Tibial nerve (tissue), 4 donors: ENCODE measurements around the gene CAMTA1. TPM values are rescaled to one million over a fixed set of nuclear protein-coding genes. Genes with fewer than 3 reads are reported as not detected.
"Not testable (repeated sequence)": the region's sequence is repeated elsewhere in the genome, so short reads cannot be mapped to it uniquely, and the experiment has no call there.

Source experiments
- DNase-seq, 2 donors: peaks; one replicate each; pipeline ENCODE4 v3.0.0-alpha.2; 2019; ENCODE audit warnings: low spot score in 2 of 2
- H3K27ac ChIP-seq, 4 donors: fragments of 200-600 bp; sonication (generic) in 3 of 4; one replicate each; pipeline ENCODE4 v1.5.1; 2017 to 2019; ENCODE audit warnings: mild to moderate bottlenecking in 1 of 4
- H3K27me3 ChIP-seq, 2 donors: fragments of 200-600 bp; sonication (generic) in 1 of 2; one replicate each; pipeline versions ENCODE4 v1.5.1 to v1.6.0; 2017 to 2019
- H3K36me3 ChIP-seq, 3 donors: fragments of 200-600 bp; sonication (generic); one replicate each; pipeline ENCODE4 v1.5.1; 2018 to 2019
- H3K4me1 ChIP-seq, 4 donors: fragments of 200-600 bp; sonication (generic) in 3 of 4; one replicate each; pipeline ENCODE4 v1.5.1; 2017 to 2019
- H3K4me3 ChIP-seq, 4 donors: fragments of 200-600 bp; sonication (generic) in 3 of 4; one replicate each; pipeline ENCODE4 v1.5.1; 2017 to 2019; ENCODE audit warnings: mild to moderate bottlenecking in 1 of 4, moderate library complexity in 1 of 4
- H3K9me3 ChIP-seq, 4 donors: fragments of 200-600 bp; sonication (generic) in 3 of 4; one replicate each; pipeline ENCODE4 v1.5.1; 2017 to 2019
- CTCF ChIP-seq, 5 experiments: fragments of 200-600 bp in 3 of 5; fragments of 450-650 bp in 2 of 5; sonication (generic) in 3 of 5; IDR thresholded peaks; one replicate each; pipeline ENCODE4 v1.5.1; 2016 to 2019; ENCODE audit warnings: antibody characterized with exemption in 5 of 5, mild to moderate bottlenecking in 3 of 5, moderate library complexity in 2 of 5
- EP300 ChIP-seq, 2 donors: sonication (generic); formaldehyde crosslinking; IDR thresholded peaks; one replicate each; pipeline ENCODE4 v1.6.1; 2017; ENCODE audit warnings: antibody characterized with exemption in 2 of 2, mild to moderate bottlenecking in 1 of 2
- POLR2A ChIP-seq, 2 donors: fragments of 450-650 bp; IDR thresholded peaks; one replicate each; pipeline ENCODE4 v1.6.1; 2017; ENCODE audit warnings: antibody characterized with exemption in 2 of 2, mild to moderate bottlenecking in 2 of 2, moderate library complexity in 2 of 2
- WGBS, 2 donors: methylation state at CpG; one replicate each; pipeline ENCODE4 v1.1.5; 2018; 5-methylcytosine and 5-hydroxymethylcytosine counted together
- total RNA-seq, 4 donors: library from RNA; depleted of rRNA; stranded (reverse); fragments of >200 nt; gene quantifications; one replicate each; pipeline ENCODE4 v1.1.0, GENCODE V29; 2016

Gene CAMTA1
- total RNA-seq, 4 donors from 2014 or later, result 41.8 to 104 (median 87.2) TPM

GRCh38 chr1:7159116-7159781, 374.0 kb downstream of the CAMTA1 start:
- no peaks in the 10 kb centered on the region for H3K36me3 ChIP-seq
- no peak overlapping the region for H3K4me3 ChIP-seq
- DNase-seq, result no peak
- no peaks in the 10 kb centered on the region for H3K9me3 ChIP-seq
- TF ChIP-seq EP300 (IDR thresholded peaks at IDR 0.05) (no peak), POLR2A (IDR thresholded peaks at IDR 0.05) (no peak), CTCF (IDR thresholded peaks at IDR 0.05) (no peak)
- no peak overlapping the region for H3K27ac ChIP-seq
- 70 to 76% methylated on average over 6 of the region's 6 CpGs for WGBS, 2 donors
- H3K4me1 ChIP-seq, result no peaks in the 10 kb centered on the region
- no peaks in the 10 kb centered on the region for H3K27me3 ChIP-seq

- not testable (repeated sequence) for H3K4me1 ChIP-seq, H3K36me3 ChIP-seq, H3K9me3 ChIP-seq, DNase-seq, H3K4me3 ChIP-seq, H3K27ac ChIP-seq, H3K27me3 ChIP-seq
- WGBS, 2 donors, result 77 to 94% methylated on average over 2 of the region's 2 CpGs
Observed at GRCh38 chr1:7168554-7168953, 383.3 kb downstream of the CAMTA1 start.

DNA sequence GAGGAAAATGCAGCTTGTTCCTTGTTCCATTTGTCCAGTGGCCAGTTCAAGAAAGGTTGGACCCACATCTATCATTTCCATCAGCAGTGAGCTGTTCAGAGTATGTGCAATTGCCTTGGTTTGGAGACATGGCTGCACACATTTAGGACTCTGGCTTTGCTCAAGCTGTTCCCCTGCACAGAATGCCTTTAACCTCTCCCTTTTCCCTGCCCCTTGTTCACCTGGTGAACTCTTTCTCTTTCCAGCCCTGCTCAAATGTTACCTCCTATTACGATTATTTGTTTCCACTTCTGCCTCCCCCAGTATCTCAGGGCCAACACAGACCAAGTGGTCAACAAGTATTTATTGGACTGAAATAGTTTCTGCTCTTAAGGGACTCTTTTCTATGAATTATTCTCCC, 385.9 kb downstream of the CAMTA1 start:
- Histone ChIP-seq H3K27me3 (no peaks in the 10 kb centered on the region), H3K9me3 (no peaks in the 10 kb centered on the region), H3K27ac (no peak overlapping the region), H3K4me1 (no peaks in the 10 kb centered on the region), H3K4me3 (no peak overlapping the region), H3K36me3 (no peaks in the 10 kb centered on the region)
- 63 to 64% methylated on average over 1 of the region's 1 CpG for WGBS, 2 donors
- TF ChIP-seq CTCF (IDR thresholded peaks at IDR 0.05), result no peak
- no peak for TF ChIP-seq POLR2A (IDR thresholded peaks at IDR 0.05)
- no peak for TF ChIP-seq EP300 (IDR thresholded peaks at IDR 0.05)
- no peak for DNase-seq

GRCh38 chr1:7171574-7171973, 386.3 kb downstream of the CAMTA1 start:
- no peak for DNase-seq
- WGBS, 2 donors, result 43 to 51% methylated on average over 6 of the region's 6 CpGs
- no peaks in the 10 kb centered on the region for H3K27me3 ChIP-seq
- H3K4me3 ChIP-seq, result no peak overlapping the region
- H3K36me3 ChIP-seq, result no peaks in the 10 kb centered on the region
- TF ChIP-seq POLR2A (IDR thresholded peaks at IDR 0.05) (no peak), EP300 (IDR thresholded peaks at IDR 0.05) (no peak), CTCF (IDR thresholded peaks at IDR 0.05) (no peak)
- H3K4me1 ChIP-seq, result no peaks in the 10 kb centered on the region
- H3K27ac ChIP-seq, result no peak overlapping the region
- no peaks in the 10 kb centered on the region for H3K9me3 ChIP-seq

- no peak overlapping the region for H3K4me3 ChIP-seq
- TF ChIP-seq CTCF (IDR thresholded peaks at IDR 0.05) (no peak), POLR2A (IDR thresholded peaks at IDR 0.05) (no peak), EP300 (IDR thresholded peaks at IDR 0.05) (no peak)
- no peak for DNase-seq
- no peaks in the 10 kb centered on the region for H3K9me3 ChIP-seq
- no peaks in the 10 kb centered on the region for H3K4me1 ChIP-seq
- H3K27ac ChIP-seq, result no peak overlapping the region
- 41 to 52% methylated on average over 14 of the region's 14 CpGs for WGBS, 2 donors
- no peaks in the 10 kb centered on the region for H3K36me3 ChIP-seq
- H3K27me3 ChIP-seq, result no peaks in the 10 kb centered on the region
Observed at GRCh38 chr1:7172804-7173203, 387.6 kb downstream of the CAMTA1 start.

- TF ChIP-seq CTCF (IDR thresholded peaks at IDR 0.05), result no peak
- no peak for TF ChIP-seq EP300 (IDR thresholded peaks at IDR 0.05)
- no peak for TF ChIP-seq POLR2A (IDR thresholded peaks at IDR 0.05)
- 80 to 86% methylated on average over 12 of the region's 12 CpGs for WGBS, 2 donors
- no peaks in the 10 kb centered on the region for H3K27me3 ChIP-seq
Observed at GRCh38 chr1:7174561-7174960, 389.3 kb downstream of the CAMTA1 start.

More at GRCh38 chr1:7174561-7174960, 389.3 kb downstream of the CAMTA1 start:
- Histone ChIP-seq H3K27ac (no peak overlapping the region), H3K9me3 (peaks cover 0 to 9% (median 0%) of the 10 kb centered on the region in 4 donors), H3K4me3 (no peak overlapping the region), H3K36me3 (no peaks in the 10 kb centered on the region), H3K4me1 (no peaks in the 10 kb centered on the region)
- DNase-seq, result no peak
